ENCODE measurements around the gene RCE1.

Gene RCE1

DNA sequence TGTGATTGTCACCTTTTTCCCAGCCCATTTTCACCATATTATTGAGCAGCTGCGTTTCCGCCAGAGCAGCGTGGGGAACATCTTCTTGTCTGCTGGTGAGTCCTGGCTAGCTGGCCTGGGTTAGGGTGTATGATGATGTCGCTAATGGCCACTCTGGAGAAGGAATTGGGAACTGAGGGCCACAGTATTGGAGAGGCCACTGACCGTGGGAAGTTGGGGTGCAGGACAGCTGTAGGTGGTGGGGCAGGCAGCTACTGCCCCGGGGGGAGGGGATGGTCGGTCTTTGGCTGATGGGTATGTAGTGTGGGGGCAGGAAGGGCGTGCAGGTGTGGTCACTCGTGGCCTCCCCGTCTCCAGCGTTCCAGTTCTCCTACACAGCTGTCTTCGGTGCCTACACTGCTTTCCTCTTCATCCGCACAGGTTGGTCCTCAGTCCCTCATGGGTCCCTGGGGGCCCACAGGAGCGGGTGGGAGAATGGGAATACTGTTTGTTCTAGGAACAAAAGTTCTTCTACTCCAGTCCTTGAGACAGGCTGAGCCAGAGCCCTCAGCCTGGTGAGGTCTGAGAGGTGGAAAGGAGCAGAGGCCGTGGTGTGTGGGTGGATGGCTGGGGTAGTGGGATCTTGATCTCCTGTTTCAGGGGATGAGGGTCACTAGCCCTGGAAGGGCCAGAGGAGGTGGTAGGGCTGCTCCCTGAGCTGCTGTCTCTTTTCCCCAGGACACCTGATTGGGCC lies 2.1 kb downstream of the RCE1 start:
- no peak for DNase-seq

DNA sequence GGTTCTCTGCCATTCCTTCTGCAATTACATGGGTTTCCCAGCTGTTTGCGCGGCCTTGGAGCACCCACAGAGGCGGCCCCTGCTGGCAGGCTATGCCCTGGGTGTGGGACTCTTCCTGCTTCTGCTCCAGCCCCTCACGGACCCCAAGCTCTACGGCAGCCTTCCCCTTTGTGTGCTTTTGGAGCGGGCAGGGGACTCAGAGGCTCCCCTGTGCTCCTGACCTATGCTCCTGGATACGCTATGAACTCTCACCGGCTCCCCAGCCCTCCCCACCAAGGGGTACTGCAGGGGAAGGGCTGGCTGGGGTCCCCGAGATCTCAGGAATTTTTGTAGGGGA lies 2.6 kb downstream of the RCE1 start:
- DNase-seq = no peak

- no peak for DNase-seq
These were observed 3.4 kb downstream of the RCE1 start for GRCh38 chr11:66846671-66847091.

DNA sequence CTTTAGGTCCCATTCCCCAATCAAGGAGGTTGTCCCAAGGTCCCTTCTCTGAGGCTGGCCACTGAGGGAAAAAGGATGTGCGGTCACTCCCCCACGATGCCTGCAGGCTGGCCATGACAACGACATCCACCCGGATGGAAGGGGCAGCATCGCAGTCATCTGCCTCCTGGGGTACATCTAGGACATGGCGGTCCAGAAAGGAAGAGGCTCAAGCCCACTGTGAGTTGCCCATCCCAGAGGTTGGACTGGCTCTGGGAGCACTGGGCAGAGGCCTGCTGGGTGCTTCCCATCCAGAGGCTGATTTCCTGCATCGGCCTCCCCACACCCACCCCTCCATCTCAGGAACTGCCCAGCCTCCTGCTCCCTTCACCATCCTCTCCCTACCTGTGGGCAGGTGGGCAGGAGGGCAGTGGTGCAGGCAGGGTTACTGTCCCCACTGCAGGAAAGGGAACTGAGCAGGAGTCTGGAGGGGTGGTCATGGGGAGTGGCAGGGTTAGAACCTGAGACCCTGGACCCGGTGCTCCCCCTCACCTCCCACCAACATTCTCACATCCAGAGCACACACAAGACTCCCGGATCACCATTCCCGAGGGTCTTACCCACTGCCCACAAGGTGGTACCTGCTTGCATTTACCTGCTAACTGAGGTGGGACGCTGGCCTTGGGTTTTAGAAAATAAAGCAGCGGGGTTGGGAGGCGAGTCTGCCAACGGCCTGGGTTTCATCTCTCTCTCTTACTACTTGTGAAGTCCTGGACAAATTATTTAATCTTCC lies 4.4 kb downstream of the RCE1 start:
- DNase-seq = no peak

DNA sequence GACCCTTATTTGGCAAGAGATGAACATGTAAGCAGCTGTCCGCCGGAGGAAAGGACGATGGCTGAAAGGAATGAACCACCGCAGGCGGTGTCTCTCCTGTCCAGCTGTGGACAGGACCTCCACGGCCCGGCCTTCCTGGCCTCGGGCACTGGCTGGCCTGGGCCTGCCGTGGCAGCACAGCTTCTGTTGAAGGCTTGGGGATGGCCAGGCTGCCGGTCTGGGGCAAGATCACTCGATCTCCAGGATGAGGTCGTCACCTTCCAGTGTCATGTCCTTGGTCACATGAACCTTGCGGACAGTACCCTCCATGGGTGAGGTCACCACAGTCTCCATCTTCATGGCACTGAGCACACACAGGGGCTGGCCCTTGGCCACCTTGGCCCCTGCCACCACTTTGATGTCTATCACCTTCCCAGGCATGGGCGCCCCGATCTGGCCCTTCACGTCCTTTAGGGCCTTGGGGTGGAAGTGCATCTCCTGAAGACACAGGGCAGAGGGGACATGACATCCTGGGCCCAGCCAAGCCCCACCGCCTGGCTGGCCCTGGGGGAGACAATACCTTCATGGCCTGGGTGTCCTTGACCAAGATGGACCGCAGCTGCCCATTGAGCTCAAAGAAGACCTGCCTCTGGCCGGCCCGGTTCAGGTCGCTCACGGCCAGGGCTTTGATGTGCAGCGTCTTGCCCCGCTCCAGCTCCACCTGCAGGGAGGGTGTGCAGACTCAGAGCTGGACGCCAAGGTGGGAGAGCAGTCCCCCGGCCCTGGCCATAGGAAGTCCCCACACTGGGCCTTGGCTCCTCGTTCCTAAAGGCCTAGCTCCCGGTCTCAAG lies 5.6 kb downstream of the RCE1 start:
- no peak for DNase-seq

- no peak for DNase-seq
These were observed 6.4 kb downstream of the RCE1 start for GRCh38 chr11:66849501-66850234.

DNA sequence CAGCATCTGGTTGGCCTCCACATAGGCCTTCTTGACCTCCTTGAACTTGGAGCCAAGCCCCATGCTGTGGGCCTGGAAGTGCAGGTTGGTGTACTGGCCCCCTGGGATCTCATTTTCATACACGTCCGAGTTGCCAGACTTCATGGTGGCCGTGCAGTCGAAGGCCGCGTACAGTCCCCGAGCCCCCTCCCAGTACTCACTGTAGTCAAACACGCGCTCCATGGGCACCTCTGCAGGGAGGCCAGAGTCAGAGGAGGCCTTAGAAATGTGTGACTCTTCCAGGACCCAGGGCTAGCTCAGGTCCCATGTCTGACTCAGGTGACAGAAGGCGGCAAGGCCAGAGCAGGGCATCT lies 7.0 kb downstream of the RCE1 start:
- DNase-seq = no peak

DNA sequence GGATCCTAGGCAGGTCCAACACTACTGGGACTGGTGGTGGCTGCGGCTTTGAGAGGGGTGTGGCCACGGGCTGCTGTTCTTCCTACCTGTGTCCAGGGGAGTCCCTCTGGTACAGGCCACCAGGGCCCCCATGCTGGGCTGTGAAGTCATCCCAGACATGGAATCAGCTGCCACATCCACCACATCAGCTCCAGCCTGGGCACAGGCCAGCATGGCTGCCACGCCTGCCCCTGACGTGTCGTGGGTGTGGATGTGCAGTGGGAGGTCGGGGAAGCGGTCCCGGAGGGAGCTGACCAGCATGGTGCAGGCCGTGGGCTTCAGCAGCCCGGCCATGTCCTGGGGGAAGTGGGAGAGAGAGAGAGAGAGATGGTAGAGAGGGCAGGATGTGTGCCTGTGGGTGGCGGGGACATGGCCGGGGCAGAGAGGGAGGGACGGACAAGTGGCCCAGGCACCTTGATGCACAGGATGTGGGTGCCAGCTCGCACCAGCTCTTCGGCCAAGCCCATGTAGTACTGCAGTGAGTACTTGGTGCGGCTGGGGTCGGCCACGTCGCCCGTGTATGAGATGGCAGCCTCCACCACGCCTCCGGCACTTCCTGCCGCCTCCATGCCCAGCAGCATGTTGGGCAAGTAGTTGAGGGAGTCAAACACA lies 7.5 kb downstream of the RCE1 start:
- no peak for DNase-seq

- DNase-seq = no peak
These were observed 8.0 kb downstream of the RCE1 start for GRCh38 chr11:66851239-66851596.

- DNase-seq = no peak
These were observed 8.6 kb downstream of the RCE1 start for GRCh38 chr11:66851698-66852465.

GRCh38 chr11:66852466-66853241 lies 9.4 kb downstream of the RCE1 start:
- DNase-seq = no peak

DNA sequence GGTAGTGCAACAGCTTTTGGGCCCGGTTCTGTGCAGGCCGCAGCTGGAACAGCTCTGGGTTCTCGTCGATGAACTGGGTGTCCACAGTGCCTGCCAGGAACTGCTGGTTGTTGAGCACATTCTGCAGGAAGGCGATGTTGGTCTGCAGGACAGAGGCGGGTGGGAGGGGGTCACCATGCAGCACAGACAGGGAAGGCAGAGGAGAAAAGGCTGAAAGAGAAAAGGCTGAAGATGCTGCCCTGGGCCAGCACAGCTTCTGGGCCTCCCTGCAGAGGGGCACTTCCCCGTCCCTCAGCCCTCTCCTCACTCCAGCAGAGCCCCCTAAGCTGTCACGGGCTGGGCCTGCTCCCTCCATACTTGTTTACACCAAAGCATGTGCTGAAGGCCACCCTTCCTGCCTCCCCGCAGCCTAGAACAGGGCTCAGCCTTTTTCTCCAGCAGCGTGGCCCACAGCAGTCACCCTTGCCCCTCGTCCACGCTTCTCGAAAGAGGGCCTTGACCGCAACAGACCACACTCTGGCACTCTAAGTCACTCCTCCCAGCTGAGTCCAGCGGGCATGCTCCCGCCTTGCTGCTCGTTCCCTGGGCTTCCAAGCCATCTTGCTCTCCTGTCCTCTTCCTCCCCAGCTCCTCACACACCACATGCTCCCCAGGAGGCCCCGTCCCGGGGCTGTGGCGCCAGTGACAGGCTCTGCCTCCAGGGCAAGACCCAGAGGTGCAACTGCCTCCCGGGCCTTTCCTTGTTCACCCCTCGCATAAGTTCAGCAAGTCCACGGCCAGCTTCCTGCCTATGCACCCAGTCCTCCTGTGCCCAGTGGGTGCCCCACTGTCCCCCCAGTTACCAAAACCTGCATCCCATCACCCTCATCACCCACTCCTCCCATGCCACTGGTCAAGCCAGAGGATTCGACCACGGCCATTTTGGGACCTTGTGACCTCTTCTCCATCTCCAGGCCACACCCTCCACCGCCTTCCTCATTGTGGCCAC lies 10.3 kb downstream of the RCE1 start:
- no peak for DNase-seq

- DNase-seq = no peak
These were observed 11.0 kb downstream of the RCE1 start for GRCh38 chr11:66854231-66854661.

DNA sequence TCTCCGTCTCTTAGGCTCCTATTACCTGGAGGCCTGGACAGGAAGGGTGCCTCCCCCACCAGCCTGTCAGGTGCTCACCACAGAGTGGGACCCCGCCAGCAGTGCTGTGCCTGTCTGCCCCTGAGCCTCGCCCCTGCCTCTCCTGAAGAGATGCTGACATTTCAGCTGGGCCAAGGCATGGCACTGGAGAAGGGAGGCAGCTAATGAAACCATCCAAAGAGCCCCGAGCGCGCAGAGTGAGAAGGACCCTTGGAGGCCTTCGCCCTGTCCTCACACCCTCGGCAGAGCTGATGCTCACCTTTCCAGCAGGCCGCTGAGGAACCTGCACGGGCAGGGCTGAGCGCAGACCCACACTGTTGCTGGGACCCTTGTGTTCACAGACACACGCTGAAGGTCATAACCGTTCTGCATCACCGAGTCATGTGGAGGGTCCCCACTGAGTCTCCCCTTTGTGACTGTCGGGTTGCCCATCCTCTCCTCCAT lies 11.5 kb downstream of the RCE1 start:
- DNase-seq = no peak

DNA sequence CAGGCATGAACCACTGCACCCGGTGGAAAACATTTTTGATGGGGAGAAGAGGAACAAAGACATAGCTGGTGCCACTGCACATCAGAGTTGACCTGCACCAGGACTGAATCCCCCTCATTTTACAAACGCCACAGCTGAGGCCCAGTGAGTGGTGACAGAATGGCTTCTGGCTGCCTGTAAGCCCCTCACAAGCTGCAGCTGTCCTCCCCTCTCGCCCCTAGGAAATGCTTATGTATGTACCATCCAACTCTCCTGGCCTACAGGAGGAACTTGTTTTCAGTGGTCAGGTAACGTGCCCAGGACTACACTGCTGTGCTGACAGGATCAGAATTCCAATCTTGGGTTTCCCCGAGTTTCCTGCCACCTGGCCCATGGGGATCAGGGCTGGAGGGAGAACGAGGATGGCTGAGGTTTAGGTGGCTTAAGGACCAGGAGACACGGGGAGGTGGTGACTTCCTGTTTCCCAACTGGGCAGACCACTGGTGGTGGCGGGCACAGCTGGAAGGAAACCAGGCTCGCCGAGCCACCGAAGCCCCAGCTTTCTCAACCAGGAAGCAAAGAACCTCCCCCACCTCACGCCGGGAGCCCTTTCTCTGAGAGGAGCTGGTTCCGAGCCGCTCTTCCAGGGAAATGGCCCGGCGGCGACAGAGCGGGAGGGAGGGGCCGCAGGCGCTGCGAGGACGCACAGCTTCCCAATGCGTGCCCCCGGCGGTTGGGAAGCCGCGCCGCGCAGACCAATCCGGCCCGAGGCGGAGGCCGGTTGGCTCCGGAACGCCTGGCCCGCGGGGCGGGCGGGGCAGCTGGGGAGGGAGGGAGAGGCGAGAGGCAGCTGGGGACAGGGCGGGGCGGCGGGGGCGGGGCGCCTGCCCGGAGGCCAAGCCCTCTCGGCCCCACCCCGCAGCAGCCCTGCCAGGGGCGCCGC lies 12.6 kb downstream of the RCE1 start:
- peak; percentile 80 for DNase-seq

GRCh38 chr11:66856496-66857233 lies 13.4 kb downstream of the RCE1 start, which contains the start of gene LRFN4:
Gene LRFN4, plus strand, starts transcription at chr11:66857064. Its CDS starts 681 bp downstream, at chr11:66857745.
- DNase-seq = no peak

DNA sequence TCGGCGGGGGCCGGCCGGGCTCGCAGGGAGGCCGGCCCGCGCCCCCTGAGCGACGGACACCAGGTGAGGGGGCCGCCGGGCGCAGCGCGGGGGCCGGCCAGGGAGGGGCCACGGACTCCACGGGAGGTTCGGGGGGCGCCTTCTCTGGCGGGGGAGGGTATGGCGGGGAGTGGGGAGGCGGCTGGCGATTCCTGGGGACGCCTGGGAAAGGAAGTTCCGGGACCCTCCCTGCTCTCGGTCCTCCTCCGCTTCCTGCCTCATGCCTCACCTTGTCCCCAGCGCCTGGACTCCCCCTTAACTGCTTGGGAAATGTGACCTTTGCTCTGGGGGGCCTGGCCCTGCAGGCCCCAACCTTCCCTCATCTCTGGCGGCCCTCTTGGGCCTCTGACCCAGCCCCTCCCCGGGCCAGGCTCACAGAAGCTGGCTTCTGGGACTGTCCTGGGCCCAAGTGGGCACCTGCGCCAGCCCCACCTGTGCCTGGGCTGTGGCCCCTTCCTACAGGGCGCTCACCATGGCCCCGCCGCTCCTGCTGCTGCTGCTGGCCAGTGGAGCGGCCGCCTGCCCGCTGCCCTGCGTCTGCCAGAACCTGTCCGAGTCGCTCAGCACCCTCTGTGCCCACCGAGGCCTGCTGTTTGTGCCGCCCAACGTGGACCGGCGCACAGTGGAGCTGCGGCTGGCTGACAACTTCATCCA lies 14.1 kb downstream of the RCE1 start:
- no peak for DNase-seq
